IPS DF 6.9 (cell line): Measurements from ENCODE around the gene ARSG.
"Not testable (repeated sequence)": the region's sequence is repeated elsewhere in the genome, so short reads cannot be mapped to it uniquely, and the experiment has no call there.

Experiments
- DNase-seq: peaks from one replicate; pipeline ENCODE4 v3.0.0-alpha.2; 2013; ENCODE audit warnings: low read depth, low spot score
- H3K27ac ChIP-seq: one replicate; pipeline ENCODE4 v1.5.1; 2013; ENCODE audit warnings: low read length, control low read depth
- H3K27me3 ChIP-seq: 2 replicates; pipeline ENCODE4 v1.6.1; 2013; ENCODE audit warnings: mild to moderate bottlenecking, low read length; ENCODE audit not compliant: control insufficient read depth, insufficient read depth
- H3K36me3 ChIP-seq: 2 replicates; pipeline ENCODE4 v1.6.1; 2013; ENCODE audit warnings: low read length; ENCODE audit not compliant: control insufficient read depth, insufficient read depth
- H3K4me1 ChIP-seq: 2 replicates; pipeline ENCODE4 v1.6.1; 2013; ENCODE audit warnings: low read length; ENCODE audit not compliant: control insufficient read depth, insufficient read depth
- H3K4me3 ChIP-seq: 2 replicates; pipeline ENCODE4 v1.5.1; 2013; ENCODE audit warnings: mild to moderate bottlenecking, low read length
- H3K9me3 ChIP-seq: 2 replicates; pipeline ENCODE4 v1.6.1; 2013; ENCODE audit warnings: low read length, inconsistent platforms; ENCODE audit not compliant: control insufficient read depth, insufficient read depth
- WGBS: extraction: QIAGEN DNeasy Blood & Tissue Kit; methylation state at CpG from one replicate; pipeline ENCODE4 v1.1.7; 2013; ENCODE audit warnings: mixed read lengths, missing lambda C conversion rate; ENCODE audit not compliant: insufficient read length, insufficient coverage; 5-methylcytosine and 5-hydroxymethylcytosine counted together

Gene ARSG

GRCh38 chr17:68305142-68305541, 13.8 kb downstream of the ARSG start:
- peaks cover 2% of the 10 kb centered on the region; the same call in 1 of the 2 replicates for H3K4me1 ChIP-seq
- no peaks in the 10 kb centered on the region for H3K27me3 ChIP-seq
- no peak for DNase-seq
- no peak overlapping the region for H3K4me3 ChIP-seq
- no CpG with 5 or more reads among the region's 4 CpGs for WGBS
- H3K27ac ChIP-seq, result no peak overlapping the region
- no peaks in the 10 kb centered on the region for H3K9me3 ChIP-seq
- no peaks in the 10 kb centered on the region for H3K36me3 ChIP-seq

DNA sequence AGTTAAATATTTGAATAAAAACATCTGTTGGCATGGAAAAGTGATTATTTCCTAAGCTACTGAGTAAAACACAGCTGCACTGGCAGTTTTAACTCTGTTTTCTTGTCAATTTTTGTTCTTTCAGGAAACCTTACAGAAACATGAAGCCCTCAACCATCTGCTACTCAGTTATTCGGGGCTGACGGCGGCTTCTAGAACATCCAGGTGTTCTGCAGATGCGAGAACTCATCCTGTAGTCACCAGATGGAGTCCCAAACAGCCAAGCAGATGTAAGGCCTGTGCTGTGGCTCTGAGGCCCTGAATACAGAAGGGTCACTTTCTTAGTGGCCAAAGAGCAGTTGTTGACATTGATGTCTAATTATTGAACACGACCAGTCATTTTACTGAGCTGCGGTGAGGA, 15.5 kb downstream of the ARSG start:
- DNase-seq, result no peak
- Histone ChIP-seq H3K4me1 (peaks cover 2% of the 10 kb centered on the region; the same call in 1 of the 2 replicates), H3K27me3 (no peaks in the 10 kb centered on the region), H3K9me3 (no peaks in the 10 kb centered on the region), H3K4me3 (no peak overlapping the region), H3K27ac (no peak overlapping the region), H3K36me3 (no peaks in the 10 kb centered on the region)
- no CpG with 5 or more reads among the region's 6 CpGs for WGBS

DNA sequence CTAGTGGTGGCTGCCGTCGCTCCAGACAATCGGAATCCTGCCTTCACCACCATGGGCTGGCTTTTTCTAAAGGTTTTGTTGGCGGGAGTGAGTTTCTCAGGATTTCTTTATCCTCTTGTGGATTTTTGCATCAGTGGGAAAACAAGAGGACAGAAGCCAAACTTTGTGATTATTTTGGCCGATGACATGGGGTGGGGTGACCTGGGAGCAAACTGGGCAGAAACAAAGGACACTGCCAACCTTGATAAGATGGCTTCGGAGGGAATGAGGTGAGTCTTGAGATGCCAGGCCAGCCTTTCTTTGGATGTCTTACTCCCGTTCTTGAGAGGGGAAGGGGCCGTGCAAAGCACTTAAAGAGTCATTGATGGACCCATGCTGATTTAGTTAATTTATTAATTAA, 16.1 kb downstream of the ARSG start:
- WGBS, result no CpG with 5 or more reads among the region's 8 CpGs
- Histone ChIP-seq H3K36me3 (no peaks in the 10 kb centered on the region), H3K27me3 (no peaks in the 10 kb centered on the region), H3K4me1 (peaks cover under 1% of the 10 kb centered on the region; the same call in 1 of the 2 replicates), H3K27ac (no peak overlapping the region), H3K4me3 (no peak overlapping the region), H3K9me3 (no peaks in the 10 kb centered on the region)
- no peak for DNase-seq

DNA sequence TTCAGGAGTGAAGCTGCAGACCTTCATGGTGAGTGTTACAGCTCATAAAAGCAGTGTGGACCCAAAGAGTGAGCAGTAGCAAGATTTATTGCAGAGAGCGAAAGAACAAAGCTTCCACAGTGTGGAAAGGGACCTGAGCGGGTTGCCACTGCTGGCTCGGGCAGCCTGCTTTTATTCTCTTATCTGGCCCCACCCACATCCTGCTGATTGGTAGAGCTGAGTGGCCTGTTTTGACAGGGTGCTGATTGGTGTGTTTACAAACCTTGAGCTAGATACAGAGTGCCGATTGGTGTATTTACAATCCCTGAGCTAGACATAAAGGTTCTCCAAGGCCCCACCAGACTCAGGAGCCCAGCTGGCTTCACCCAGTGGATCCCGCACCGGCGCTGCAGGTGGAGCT, 17.2 kb downstream of the ARSG start:
- no CpG with 5 or more reads among the region's 7 CpGs for WGBS
- not testable (repeated sequence) for DNase-seq

DNA sequence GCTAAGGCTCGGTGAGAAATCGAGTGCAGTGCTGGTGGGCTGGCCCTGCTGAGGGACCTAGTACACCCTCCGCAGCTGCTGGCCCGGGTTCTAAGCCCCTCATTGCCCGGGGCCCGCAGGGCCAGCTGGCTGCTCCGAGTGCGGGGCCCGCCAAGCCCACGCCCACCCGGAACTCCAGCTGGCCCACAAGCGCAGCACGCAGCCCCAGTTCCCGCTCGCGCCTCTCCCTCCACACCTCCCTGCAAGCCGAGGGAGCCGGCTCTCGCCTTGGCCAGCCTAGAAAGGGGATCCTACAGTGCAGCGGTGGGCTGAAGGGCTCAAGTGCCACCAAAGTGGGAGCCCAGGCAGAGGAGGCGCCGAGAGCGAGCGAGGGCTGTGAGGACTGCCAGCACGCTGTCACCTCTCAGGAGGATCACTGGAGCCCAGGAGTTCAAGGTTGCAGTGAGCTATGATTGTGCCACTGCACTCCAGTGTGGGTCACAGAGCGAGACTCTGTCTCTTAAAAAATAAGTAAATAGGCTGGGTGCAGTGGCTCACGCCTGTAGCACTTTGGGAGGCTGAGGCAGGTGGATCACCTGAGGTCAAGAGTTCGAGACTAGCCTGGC, 17.9 kb downstream of the ARSG start:
- not testable (repeated sequence) for H3K36me3 ChIP-seq, H3K27ac ChIP-seq, H3K4me1 ChIP-seq, H3K27me3 ChIP-seq, DNase-seq, H3K9me3 ChIP-seq, H3K4me3 ChIP-seq
- WGBS, result no CpG with 5 or more reads among the region's 28 CpGs

More for the DNA sequence above, 17.2 kb downstream of the ARSG start:
- H3K4me1 ChIP-seq, H3K9me3 ChIP-seq, H3K4me3 ChIP-seq, H3K27me3 ChIP-seq, H3K27ac ChIP-seq, H3K36me3 ChIP-seq: not testable (repeated sequence)

- Histone ChIP-seq H3K4me3 (no peak overlapping the region), H3K4me1 (no peaks in the 10 kb centered on the region), H3K27me3 (no peaks in the 10 kb centered on the region), H3K36me3 (no peaks in the 10 kb centered on the region), H3K9me3 (no peaks in the 10 kb centered on the region), H3K27ac (no peak overlapping the region)
- no peak for DNase-seq
- WGBS, result no CpG with 5 or more reads among the region's 8 CpGs
Observed at GRCh38 chr17:68310152-68310551, 18.9 kb downstream of the ARSG start.

DNA sequence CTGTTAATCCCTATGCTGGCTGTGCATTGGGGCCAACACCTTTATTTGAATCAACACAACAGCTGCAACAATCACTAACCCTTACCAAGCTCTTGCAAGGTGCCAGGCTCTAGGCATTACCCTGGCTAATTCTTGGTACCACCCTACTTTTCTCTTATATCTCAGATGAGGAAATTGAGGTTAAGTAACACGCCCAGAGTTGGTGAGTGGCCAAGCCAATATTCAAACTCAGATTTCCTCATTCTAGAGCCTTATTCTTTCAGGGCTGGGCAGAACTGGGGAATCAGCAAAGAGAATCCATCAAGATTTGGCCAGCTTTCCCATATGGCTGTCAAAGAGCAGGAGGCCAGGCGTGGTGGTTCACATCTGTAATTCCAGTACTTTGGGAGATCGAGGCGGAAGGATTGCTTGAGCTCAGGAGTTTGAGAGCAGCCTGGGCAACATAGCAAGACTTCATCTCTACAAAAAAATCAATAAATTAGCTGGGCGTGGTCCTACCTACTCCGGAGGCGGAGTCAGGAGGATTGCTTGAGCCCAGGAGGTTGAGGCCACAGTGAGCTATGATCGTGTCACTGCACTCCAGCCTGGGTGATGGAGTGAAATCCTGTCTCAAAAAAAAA, 23.7 kb downstream of the ARSG start:
- Histone ChIP-seq H3K27me3 (no peaks in the 10 kb centered on the region), H3K27ac (no peak overlapping the region), H3K9me3 (no peaks in the 10 kb centered on the region), H3K36me3 (no peaks in the 10 kb centered on the region), H3K4me3 (no peak overlapping the region), H3K4me1 (no peaks in the 10 kb centered on the region)
- no peak for DNase-seq
- no CpG with 5 or more reads among the region's 8 CpGs for WGBS

DNA sequence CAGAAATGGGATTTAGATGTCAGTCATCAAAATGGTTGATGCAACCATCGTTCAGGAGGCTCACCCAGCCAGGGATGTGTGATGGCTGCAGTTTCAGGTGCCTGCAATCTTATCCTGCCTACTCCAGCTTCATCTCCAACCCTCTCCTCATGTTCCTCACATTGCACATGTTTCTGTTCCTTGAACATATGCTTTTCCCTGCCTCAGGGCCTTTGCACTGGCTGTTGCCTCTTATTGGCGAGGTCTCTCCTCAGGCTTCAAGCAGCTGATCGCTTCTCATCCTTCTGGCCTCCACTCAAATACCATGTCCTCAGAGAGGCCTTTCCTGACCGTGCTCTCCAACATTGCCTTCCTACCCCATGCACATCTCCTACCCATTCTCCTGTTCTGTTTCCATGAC, 24.6 kb downstream of the ARSG start:
- Histone ChIP-seq H3K9me3 (no peaks in the 10 kb centered on the region), H3K4me1 (no peaks in the 10 kb centered on the region), H3K4me3 (no peak overlapping the region), H3K36me3 (no peaks in the 10 kb centered on the region), H3K27me3 (no peaks in the 10 kb centered on the region), H3K27ac (no peak overlapping the region)
- no CpG with 5 or more reads among the region's 4 CpGs for WGBS
- DNase-seq, result no peak

DNA sequence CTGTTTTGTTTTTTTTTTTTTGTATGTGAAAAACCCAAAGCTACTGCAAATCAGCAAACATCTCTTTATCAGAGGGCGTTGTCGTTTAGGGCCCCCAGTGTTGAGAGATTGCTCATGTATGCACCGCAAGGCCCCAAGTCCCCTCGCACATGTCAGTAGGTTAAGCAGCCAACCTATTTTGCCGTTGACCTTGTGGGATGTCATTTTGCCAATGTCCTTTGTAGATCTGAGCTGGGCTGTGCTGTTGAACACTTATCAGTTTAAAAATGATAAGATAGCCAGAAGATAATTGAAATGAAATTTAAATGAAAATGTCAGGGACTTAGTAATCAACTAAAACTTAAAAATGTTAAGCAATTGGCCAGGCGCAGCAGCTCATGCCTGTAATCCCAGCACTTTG, 26.2 kb downstream of the ARSG start:
- H3K9me3 ChIP-seq, result no peaks in the 10 kb centered on the region
- no peak for DNase-seq
- no peaks in the 10 kb centered on the region for H3K27me3 ChIP-seq
- H3K4me3 ChIP-seq, result no peak overlapping the region
- no CpG with 5 or more reads among the region's 6 CpGs for WGBS
- no peaks in the 10 kb centered on the region for H3K36me3 ChIP-seq
- no peak overlapping the region for H3K27ac ChIP-seq
- no peaks in the 10 kb centered on the region for H3K4me1 ChIP-seq

DNA sequence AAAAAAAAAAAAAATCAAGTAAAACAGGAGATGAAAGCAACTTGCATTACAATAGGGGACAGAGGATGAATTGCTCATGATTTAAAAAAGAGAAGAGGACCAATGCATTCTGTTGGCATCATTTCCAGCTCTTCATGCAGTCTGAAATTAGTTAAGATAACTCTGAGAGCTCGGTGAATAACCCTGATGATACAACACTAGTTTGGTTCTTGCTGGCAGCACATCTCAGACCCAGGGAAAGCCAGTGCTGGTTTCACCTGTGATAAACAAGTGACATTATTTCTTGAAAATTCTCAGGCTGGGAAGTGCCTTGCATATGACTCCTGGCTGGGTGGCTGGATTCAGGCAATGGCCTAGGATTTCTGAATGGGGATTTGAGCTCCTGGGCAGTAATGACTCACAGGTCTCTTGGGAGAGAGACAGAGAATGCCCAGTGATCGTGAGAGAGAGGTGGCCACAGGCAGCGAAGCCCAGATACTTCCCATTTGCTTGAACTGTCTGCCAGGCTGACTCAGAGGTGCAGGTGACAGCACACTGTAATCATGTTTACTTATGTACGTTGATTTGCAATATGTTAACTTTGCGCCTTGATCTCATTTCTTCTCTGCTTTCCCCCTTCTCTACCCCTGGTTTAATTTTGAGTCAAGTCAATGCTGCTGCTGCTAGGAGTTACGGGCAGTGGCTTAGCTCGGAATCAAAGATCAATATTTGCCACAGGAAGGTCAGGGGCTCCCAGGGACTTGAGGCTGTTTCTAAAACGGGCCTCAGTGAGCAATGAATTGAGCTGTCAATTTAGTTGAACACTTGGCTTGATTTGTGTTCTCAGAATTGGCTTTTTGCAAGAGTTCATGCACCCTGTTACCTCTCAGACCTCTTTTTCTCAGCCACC, 27.1 kb downstream of the ARSG start:
- H3K27ac ChIP-seq, result no peak overlapping the region
- no peaks in the 10 kb centered on the region for H3K36me3 ChIP-seq
- no peaks in the 10 kb centered on the region for H3K9me3 ChIP-seq
- no peaks in the 10 kb centered on the region for H3K4me1 ChIP-seq
- WGBS, result no CpG with 5 or more reads among the region's 8 CpGs
- H3K4me3 ChIP-seq, result no peak overlapping the region
- no peak for DNase-seq
- H3K27me3 ChIP-seq, result no peaks in the 10 kb centered on the region
